ENCODE results near the gene JSRP1.
A peak's percentile ranks its signal among the peaks of the same experiment; 100 is the strongest.

Gene JSRP1

DNA sequence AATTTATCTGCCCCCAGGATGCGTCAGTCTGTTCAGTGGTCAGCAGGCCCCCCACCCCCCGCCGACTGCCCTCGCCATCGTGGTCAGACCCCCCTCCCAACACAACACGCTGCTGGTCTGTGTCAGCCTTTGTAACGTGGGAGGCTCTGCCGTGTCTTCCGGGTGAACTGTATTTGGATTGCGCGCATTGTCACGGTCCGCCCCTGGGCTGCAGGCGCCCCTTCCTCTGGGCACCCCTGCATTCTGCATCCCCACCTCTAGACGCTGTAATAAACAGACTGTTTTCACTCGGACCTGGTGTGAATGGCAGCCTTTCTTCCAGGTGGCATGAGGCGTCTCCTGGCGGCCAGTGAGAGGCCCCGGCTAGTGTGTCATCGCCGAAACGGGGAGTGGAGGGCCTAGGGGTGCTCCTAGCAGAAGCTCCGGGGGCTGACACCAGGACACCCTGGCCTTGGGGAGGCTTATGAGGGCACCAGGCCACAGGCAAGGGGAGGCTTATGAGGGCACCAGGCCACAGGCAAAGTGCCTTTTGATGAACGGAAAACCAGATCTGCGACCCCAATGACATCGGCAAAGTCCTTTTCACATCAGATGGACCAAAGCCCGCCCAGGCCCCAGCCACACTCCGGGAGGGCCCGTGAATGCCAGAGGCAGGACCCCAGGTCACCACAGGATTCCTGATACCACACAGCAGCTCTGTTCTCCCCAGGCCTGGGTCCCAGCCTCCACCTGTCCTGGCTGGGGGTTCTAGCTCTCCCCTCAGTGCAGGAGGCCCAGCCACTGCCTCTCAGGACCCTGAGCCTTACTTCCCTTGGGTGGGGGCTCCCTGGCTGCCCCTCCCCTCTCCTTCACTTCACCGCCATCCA, 23.7 kb downstream of the JSRP1 start:
- no peak for DNase-seq

- DNase-seq = no peak
These were observed 24.5 kb downstream of the JSRP1 start for GRCh38 chr19:2231621-2232221.

DNA sequence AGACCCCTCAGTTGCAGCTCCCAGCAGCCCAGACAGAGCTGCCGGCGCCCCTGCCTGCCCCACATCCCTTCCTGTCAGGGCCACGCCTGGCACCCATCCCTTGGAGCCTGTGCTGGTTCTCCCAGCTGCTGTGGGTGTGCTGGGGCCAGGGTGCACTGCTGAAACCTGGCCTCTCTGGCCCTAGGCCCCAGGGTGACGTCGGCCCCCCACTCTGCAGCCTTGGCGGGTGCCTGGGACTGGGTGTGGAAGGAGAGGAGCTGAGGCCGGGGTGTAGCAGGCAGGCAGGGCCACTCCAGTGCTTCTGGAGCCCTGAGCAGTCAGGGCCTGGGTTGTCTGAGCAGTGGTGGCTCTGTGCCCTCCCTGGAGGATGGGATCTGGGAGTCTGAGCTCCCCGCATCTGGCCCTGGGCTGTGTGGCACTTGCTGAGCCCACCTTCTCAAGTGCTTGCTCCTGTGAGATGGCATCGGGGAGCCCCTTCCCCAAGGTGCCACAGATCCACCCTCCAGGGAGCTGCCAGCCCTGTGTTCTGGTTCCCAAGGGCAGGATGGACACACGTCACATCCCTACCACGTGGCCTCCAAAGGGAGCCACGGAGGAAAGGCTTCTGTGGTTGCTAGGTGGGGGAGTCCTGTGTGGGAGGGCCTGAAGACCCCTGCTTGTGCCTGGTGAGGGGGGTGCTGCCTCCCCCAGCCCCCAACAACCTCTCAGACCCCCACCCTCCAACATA, 25.2 kb downstream of the JSRP1 start:
- DNase-seq = no peak

DNA sequence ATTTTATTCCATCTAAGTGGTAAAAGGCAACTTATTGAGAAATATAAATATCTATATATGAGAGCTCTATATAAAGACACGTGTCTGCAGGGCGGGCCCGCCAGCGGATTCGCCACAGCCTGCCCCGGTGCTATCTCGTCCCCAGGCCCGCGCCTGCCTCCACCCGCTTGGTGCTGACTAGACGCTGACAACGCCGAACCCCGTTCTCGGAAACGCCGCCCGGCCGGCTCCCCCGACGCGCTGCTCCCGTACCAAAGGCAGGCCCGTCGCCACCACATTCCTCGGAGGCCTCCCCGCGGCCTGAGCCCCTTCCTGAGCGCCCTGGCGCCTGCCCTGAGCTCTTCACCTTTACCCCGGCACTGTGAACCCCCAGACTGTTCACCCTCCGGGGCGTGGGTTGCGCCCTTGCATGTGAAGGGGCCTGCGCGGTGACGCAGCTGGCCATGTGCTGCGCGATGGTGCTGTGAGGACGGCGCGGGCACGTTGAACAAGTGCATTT, 26.1 kb downstream of the JSRP1 start:
- no peak for DNase-seq

DNA sequence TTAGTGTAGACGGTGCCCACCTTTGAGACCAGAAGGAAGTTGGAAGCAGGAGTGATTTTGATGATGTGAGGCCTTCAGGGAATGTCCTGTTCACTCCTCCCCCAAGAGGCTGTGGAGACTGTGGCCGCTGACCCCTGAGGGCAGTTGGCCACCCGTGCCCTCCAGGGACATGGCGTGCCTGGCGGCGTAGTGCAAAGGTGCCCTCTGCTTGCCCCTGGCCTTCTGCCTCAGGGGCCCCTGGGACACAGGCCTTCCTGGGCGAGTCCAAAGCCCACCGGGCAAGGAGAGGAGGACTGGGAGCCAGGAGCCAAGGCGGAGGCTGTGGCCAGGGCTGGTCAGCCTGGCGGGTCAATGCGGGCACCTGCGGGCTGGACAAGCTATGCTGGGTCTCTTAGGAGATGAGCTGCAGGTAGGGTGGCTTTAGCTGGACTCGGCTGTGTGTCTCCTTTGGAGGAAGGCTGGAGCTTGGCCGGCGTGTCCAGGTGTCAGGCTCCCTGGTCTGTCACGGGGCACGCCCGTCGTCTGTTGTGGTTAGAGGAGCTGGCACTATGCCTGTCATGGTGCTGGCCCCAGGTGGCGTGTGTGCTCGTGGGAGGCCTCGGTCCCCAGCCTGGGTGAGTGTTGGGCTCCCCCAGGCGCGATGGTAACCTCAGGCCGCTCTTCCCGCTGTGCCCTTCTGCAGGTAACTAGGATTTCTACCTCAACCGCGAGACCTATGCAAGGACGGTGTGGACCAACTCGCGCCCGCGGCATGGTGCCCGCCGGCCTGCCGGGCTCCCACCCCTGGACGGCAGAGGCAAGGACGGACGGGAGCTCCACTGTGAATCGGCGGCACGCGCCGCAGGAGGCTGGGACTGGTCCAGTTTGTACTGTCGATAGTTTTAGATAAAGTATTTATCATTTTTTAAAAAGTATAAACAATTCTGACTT, 26.8 kb downstream of the JSRP1 start:
- DNase-seq = no peak

DNA sequence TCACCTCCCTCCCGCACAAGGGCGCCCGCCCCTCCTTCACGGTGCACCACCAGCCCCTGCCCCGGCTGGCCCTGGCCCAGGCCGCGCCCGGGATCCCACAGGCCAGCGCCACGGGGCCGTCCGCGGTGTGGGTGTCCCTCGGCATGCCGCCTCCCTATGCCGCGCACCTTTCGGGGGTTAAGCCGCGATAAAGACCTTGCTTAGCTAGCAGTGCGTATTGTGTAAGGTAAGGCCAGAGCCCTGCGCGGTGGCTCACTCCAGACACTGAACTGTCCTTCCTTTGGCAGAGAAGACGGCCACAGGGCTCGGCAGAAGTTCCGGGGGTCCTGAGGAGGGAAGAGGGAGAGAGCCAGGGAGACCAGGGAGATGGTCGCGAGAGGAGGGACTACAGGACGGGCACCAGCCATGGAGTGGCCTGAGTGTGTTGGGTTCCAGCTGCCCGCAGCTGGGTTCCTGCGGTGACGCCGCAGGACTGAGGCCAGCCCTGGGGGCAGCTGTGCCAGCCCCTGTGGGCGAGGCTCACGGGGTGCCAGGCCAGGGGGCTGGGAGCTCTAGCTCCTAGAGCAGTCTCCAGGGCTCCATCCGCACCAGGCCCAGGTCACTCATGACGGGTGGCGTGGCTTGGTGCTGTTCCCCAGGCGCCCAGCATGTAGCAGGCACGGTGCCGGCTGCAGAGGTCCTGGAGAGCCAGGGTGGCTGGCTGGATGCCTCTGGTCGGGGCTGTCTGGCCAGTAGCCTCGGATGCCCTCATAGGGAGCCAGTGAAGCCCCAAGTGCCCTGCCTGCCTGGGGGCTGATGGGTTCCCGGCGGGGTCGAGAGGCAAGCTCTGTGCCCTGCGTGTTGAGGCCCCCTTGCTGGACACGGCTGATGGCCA, 27.8 kb downstream of the JSRP1 start:
- DNase-seq = no peak

DNA sequence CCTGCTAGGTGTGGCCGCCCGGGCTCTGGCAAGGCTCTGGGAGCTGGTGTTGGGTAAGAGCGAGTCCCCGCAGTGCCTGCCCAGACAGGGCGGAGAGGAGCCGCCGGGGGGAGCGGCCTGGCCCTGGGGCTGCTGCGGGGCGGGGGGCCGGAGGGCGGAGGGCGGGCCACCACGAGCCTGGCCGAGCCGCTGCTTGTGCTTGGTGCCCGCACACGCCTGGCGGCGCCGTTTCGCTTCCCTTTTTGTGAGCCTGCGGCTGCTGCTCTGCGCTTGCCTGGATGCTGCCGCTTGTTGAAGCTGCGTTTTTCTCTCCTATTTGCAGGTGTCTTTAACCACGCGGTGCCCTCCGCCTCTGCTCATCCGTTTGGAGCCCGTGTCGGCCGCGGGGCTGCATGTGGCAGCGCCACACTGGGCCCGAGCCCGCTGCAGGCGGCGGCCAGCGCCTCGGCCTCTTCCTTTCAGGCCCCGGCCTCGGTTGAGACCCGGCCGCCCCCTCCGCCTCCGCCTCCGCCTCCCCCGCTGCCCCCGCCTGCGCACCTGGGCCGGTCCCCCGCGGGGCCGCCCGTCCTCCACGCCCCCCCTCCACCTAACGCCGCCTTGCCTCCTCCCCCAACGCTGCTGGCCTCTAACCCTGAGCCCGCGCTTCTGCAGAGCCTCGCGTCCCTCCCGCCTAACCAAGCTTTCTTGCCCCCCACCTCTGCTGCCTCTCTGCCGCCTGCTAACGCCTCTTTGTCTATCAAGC, 28.6 kb downstream of the JSRP1 start:
- no peak for DNase-seq

DNA sequence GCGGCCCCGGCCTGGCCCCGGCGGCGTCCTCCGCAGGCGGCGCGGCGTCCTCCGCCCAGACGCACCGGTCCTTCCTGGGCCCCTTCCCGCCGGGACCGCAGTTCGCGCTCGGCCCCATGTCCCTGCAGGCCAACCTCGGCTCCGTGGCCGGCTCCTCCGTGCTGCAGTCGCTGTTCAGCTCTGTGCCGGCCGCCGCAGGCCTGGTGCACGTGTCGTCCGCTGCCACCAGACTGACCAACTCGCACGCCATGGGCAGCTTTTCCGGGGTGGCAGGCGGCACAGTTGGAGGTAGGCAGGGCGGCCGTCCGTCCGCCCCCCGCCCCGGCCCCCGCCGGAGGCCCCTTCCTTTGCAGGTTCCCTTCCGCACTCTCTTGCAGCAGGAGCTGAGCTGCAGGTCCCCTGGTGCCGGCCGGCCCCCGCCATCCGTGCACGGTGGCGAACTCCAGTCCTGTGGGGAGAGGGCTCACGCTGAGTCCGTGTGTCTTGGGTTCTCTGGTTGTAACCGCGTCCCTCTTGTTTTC, 29.3 kb downstream of the JSRP1 start:
- no peak for DNase-seq

GRCh38 chr19:2226051-2226839, 30.0 kb downstream of the JSRP1 start:
- DNase-seq = no peak

- DNase-seq = no peak
These were observed 30.7 kb downstream of the JSRP1 start for GRCh38 chr19:2225415-2226050.

GRCh38 chr19:2224754-2225349, 31.4 kb downstream of the JSRP1 start:
- no peak for DNase-seq

DNA sequence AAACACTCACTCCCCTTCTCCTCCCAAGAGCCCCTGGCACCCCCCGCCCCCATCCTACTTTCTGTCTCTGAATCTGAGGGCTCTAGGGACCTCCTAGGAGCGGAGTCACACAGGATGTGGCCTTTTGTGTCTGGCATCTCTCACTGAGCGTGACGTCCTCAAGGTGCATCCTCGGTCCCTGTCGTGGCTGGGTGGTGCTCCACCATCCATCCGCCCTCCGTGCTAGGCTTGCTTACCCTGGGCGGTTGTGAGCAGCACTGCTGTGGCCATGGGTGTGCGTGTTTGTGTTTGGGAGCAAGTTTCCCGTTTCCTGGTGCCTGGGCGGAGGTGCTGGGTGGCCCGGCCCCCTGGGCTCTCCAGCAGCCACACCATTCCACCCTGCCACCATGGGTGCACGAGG, 32.3 kb downstream of the JSRP1 start:
- DNase-seq = peak in 2 of 5 experiments; percentile 13 to 68

DNA sequence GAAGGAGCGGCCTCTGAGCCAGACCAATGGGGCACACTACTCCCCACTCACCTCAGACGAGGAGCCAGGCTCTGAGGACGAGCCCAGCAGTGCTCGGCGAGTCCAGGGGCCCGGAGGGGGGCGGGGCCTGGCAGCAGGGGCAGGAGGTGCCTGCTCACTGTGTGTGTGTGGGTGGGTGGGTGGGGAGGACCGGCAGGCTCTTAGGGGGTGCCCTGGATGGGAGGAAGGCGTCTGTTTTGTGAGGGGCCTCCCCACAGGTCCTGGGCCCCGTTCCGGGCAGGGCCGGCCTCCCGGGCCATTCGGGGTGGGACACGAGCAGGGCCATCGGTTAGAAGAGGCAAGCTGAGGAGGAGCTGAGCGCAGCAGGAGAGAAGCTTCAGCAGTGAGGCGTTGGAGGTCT, 32.8 kb downstream of the JSRP1 start:
- no peak for DNase-seq

DNA sequence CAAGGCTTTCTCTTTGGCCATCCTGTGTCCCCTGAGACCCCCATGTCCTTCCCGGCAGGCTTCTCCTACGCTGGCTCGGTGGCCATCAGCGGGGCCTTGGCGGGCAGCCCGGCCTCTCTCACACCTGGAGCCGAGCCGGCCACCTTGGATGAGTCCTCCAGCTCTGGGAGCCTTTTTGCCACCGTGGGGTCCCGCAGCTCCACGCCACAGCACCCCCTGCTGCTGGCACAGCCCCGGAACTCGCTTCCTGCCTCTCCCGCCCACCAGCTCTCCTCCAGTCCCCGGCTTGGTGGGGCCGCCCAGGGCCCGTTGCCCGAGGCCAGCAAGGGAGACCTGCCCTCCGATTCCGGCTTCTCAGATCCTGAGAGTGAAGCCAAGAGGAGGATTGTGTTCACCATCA, 34.3 kb downstream of the JSRP1 start:
- DNase-seq = no peak

- no peak for DNase-seq
These were observed 34.9 kb downstream of the JSRP1 start for GRCh38 chr19:2221250-2221831.

GRCh38 chr19:2219726-2220125, 36.5 kb downstream of the JSRP1 start:
- DNase-seq = no peak

DNA sequence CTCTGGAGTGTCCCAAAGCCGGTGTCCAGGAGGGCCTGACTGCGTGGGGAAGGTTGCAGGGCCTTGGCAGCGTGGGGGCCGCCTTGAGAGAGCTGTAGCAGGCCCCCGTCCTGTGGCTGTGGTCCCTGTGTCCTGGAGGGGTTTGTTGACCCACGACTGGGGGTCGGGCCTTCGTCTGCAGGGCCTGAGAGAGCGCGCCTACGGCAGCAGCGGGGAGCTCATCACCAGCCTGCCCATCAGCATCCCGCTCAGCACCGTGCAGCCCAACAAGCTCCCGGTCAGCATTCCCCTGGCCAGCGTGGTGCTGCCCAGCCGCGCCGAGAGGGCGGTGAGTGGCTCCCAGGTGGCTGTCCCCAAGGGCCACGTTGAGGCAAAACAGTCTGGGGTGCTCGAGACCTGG, 38.6 kb downstream of the JSRP1 start:
- no peak for DNase-seq

All from T-helper 2 cell (primary cell).